GM13977 (cell line): ENCODE data around the gene IL23A.
"Not testable (repeated sequence)": the region's sequence is repeated elsewhere in the genome, so short reads cannot be mapped to it uniquely, and the experiment has no call there.

Source experiments
- DNase-seq: peaks from one replicate; pipeline ENCODE4 v3.0.0; 2012; ENCODE audit warnings: low spot score
- CTCF ChIP-seq: IDR thresholded peaks from 2 replicates; pipeline ENCODE4 v1.5.1; 2012; ENCODE audit warnings: mild to moderate bottlenecking, control low read depth; ENCODE audit not compliant: insufficient read depth; ENCODE audit errors: extremely low read depth, missing control alignments
- in situ Hi-C: fragments of 300-500 bp; cut with MboI; formaldehyde crosslinking; loops from one replicate; pipeline ENCODE4 v1.12.0; 2022; ENCODE audit warnings: low sequenced_read_pairs, low pct_unique_long_range_greater_than_20kb, mixed read lengths, inconsistent platforms; ENCODE audit not compliant: unreplicated experiment

Gene IL23A

GRCh38 chr12:56333679-56334489, 4.8 kb upstream of the IL23A start, which contains the start of gene PAN2:
Gene PAN2, minus strand, starts transcription at chr12:56334000. Its CDS starts 906 bp downstream, at chr12:56333094.
- TF ChIP-seq CTCF, result peak; percentile 50
- in situ Hi-C loops, result no loop called here
- peak; percentile 96 for DNase-seq

GRCh38 chr12:56334490-56334793, 4.2 kb upstream of the IL23A start:
- DNase-seq, result peak; percentile 27
- in situ Hi-C loops, result no loop called here
- no peak for TF ChIP-seq CTCF

- in situ Hi-C loops, DNase-seq: not testable (repeated sequence)
These were observed 3.2 kb upstream of the IL23A start for GRCh38 chr12:56335527-56335926.

GRCh38 chr12:56336361-56337167, 2.1 kb upstream of the IL23A start:
- DNase-seq, result no peak
- in situ Hi-C loops, result no loop called here
- TF ChIP-seq CTCF, result no peak

- no peak for DNase-seq
- no peak for TF ChIP-seq CTCF
- in situ Hi-C loops, result no loop called here
These were observed 882 bp upstream of the IL23A start for GRCh38 chr12:56337753-56338251.

- TF ChIP-seq CTCF, result no peak
- in situ Hi-C loops, result no loop called here
These were observed 406 bp downstream of the IL23A start for GRCh38 chr12:56339158-56339422.

GRCh38 chr12:56341616-56342015, 2.9 kb downstream of the IL23A start:
- TF ChIP-seq CTCF, result no peak
- in situ Hi-C loops, result no loop called here
- no peak for DNase-seq

More at GRCh38 chr12:56339158-56339422, 406 bp downstream of the IL23A start:
- DNase-seq, result no peak

GRCh38 chr12:56342290-56342689, 3.6 kb downstream of the IL23A start:
- DNase-seq, in situ Hi-C loops: not testable (repeated sequence)
